Dendritic cell treated with granulocyte-macrophage colony-stimulating factor and Interleukin-4, amounts not matched to agents 40 ng/mL and 50 ng/mL, for 4 days (primary cell): ENCODE measurements around the gene AGAP1.

Experiments used
- H3K27ac Mint-ChIP-seq: one replicate; pipeline ENCODE4 v1.8.0; 2022; ENCODE audit warnings: mild to moderate bottlenecking, mixed read lengths
- H3K27me3 Mint-ChIP-seq: one replicate; pipeline ENCODE4 v1.8.0; 2022; ENCODE audit warnings: mild to moderate bottlenecking, mixed read lengths
- H3K36me3 Mint-ChIP-seq: one replicate; pipeline ENCODE4 v1.8.0; 2022; ENCODE audit warnings: low read depth, mixed read lengths
- H3K4me1 Mint-ChIP-seq: one replicate; pipeline ENCODE4 v1.8.0; 2022; ENCODE audit warnings: low read depth, mixed read lengths
- H3K4me3 Mint-ChIP-seq: one replicate; pipeline ENCODE4 v1.8.0; 2022; ENCODE audit warnings: mild to moderate bottlenecking, moderate library complexity, mixed read lengths
- H3K9me3 Mint-ChIP-seq: one replicate; pipeline ENCODE4 v1.8.0; 2022; ENCODE audit warnings: mixed read lengths
- intact Hi-C: fragments of 100-400 bp; cut with micrococcal nuclease; formaldehyde crosslinking; loops from one replicate; pipeline ENCODE4 v1.15.0; 2022

Gene AGAP1

DNA sequence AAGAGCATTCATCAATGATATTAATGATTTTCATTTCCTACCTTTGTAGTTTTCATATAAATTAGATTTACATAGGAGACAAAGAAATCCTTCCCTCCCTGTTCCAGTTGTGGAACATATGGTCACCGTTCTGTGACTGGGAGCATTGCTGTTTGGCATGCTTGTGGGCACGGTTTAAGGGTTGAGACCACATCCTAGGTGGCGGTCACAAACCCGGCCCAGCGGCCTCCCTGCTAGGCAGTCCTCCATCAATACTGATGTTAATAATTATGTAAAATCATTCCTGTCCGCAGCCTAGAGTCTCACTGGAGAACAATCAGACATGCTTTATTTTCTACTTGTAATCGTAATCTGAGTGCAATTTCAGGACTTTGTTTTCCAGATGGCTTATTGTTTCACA is 117.9 kb downstream of the AGAP1 start:
- Mint-ChIP-seq H3K4me1 (peaks cover 17% of the 10 kb centered on the region), H3K27ac (no peak overlapping the region)
- intact Hi-C loops, result no loop called here

DNA sequence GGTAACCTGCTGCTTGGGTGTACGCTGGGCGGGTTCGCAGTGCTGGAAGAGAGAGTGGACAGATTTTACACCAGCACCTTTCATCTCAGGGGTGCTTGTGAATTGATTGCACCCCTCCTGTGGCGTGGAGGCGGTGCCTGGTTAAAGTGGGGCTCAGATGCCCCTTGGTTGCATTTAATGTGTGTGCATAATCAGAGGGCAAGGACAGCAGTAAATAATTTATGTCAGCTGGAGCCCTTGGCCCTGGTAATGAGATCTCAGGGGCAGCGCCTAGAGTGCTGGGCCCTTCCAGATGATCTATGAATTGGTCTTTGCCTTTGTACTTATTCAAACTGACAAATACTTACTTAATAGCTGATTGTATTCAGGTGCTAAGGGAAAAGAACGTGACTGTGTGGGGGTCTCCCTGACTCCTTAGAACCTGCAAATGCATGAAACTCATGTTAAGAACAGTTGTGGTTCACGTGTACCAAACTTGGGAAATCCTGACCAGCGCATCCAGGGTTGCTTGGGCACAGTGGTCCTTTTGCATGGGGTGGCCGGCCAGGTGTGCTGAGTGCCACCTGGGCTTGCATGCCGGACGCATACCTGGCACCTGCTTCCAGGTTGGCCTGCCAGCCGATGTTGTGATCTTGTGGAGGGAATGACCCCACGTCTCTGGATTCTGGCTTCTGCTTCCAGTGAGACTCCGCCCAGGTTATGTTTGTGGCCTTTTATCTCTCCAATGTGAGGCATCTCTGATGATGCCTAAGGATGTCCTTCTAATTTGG is 118.5 kb downstream of the AGAP1 start:
- Mint-ChIP-seq H3K9me3 (no peaks in the 10 kb centered on the region), H3K36me3 (no peaks in the 10 kb centered on the region), H3K27me3 (peaks cover 10% of the 10 kb centered on the region), H3K4me1 (peaks cover 17% of the 10 kb centered on the region), H3K27ac (no peak overlapping the region), H3K4me3 (no peak overlapping the region)
- intact Hi-C loops, result no loop called here

More for the DNA sequence above, 117.9 kb downstream of the AGAP1 start:
- H3K4me3 Mint-ChIP-seq, result no peak overlapping the region
- H3K27me3 Mint-ChIP-seq, result peaks cover 10% of the 10 kb centered on the region
- H3K36me3 Mint-ChIP-seq, result no peaks in the 10 kb centered on the region
- H3K9me3 Mint-ChIP-seq, result no peaks in the 10 kb centered on the region

DNA sequence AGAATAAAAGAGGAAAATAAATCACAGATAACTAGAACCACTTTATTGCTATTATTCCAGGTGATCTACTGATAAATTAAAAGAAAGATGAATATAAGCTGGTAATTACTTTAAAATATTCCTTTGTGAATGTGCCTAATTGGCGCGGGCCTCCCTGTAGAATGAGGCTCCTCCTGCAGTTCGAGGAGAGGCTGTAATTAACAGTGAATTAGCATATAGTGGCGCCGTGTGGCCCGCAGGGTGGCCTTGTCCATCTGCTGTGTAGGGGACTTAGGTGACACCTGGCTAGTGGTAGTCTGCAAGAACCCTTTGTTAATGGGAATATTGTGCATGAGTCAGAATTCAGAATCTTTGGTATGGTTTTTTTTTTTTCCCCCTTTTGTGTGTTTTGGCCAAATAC is 119.8 kb downstream of the AGAP1 start:
- Mint-ChIP-seq H3K36me3 (no peaks in the 10 kb centered on the region), H3K27ac (peak overlapping the region; percentile 46), H3K9me3 (no peaks in the 10 kb centered on the region), H3K4me1 (peaks cover 17% of the 10 kb centered on the region), H3K4me3 (no peak overlapping the region), H3K27me3 (peaks cover 10% of the 10 kb centered on the region)
- intact Hi-C loops, result no loop called here

DNA sequence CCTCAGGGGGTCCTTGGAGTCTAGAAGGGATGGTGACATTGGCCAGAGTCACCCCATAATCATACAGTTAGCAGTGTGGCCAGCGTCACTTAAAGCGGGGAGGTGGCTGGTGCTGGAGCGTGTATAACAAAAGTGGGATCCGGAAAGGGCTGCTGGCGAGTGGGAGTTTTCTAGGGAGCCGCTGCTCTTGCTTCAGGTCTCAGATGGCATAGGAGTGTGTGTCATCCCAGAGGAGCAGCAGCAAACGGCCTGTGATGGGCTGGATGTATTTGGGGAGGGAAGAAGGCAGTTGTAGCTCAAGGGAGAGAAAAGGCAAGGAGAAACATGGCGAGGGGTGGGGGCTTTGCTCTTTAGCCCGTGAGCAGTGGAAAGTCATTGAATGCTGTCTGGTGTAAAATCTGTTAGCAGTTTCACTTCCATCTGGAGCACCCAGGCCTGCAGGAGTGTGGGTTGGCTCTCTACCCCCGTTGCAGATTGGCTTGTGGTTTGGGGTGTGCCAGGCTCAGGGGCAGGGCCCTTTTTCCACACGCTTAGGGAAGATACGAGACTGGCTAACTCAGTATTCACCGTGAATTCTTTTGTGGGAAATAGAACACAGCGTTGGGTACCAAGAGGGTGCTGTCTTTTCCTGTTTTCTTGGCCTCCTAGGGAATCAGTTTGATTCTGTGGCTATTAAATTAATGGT is 120.5 kb downstream of the AGAP1 start:
- no peaks in the 10 kb centered on the region for H3K36me3 Mint-ChIP-seq
- intact Hi-C loops, result no loop called here
- peak overlapping the region; percentile 46 for H3K27ac Mint-ChIP-seq
- peak overlapping the region; percentile 52 for H3K4me3 Mint-ChIP-seq
- H3K9me3 Mint-ChIP-seq, result no peaks in the 10 kb centered on the region
- H3K4me1 Mint-ChIP-seq, result peaks cover 17% of the 10 kb centered on the region
- peaks cover 15% of the 10 kb centered on the region for H3K27me3 Mint-ChIP-seq

DNA sequence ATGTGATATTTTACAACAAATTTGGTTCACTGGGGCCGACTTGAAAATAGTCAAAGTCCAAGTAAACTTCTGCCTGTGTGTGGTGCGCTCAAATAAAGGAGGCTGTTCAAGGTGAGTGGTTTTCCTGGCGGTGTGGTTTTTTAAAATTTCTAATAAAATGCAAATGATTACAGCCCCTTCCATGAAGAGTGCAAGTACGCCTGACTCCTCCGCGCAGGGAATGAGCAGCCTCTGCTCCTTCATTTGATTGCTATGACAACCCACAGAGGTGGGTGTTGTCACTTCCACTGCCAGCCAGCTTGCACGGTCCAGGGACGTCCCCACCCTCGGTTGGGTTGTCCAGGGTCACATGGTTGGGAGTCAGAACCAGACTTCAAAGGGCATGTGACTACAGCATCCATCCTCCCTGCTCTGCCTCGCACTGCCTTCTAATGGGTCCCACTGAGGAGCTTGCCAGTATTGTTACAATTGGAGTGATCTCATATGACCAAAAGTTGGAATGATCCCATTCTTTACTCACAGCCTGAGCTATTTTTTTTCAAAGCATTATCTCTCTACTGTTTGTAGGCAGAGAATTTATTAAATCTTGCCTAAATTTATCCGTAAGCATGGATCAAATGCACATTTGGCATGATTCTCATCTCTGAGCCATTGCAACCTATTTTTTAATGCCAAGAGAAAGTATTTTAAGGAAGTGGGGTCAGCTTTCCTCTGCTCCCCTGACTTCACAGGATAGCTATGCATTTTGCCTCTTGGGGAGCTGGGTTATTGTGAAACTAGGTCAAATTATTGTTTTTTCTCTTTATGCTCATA is 121.3 kb downstream of the AGAP1 start:
- no peaks in the 10 kb centered on the region for H3K9me3 Mint-ChIP-seq
- no peak overlapping the region for H3K27ac Mint-ChIP-seq
- intact Hi-C loops, result no loop called here
- H3K36me3 Mint-ChIP-seq, result no peaks in the 10 kb centered on the region
- peaks cover 15% of the 10 kb centered on the region for H3K27me3 Mint-ChIP-seq
- H3K4me1 Mint-ChIP-seq, result peaks cover 17% of the 10 kb centered on the region
- H3K4me3 Mint-ChIP-seq, result no peak overlapping the region

DNA sequence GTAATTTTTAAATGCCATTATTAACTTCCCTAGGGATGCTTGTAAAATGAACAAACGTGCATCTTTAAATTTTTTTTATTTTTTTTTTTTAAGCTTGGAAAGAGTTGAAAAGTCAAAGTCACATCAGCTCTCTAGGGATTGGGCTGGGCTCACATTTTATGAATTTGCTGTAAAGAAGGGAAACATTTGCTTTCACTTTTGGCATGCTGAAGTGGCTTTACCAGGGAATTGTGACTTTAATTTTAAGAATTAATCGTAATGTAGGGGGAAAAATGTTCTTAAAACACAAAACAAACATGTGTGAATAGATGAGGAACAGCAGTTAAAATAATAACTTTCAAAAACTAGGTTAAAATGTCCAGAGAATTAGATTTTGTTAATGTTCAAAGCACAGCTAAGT is 123.0 kb downstream of the AGAP1 start:
- intact Hi-C loops, result no loop called here
- Mint-ChIP-seq H3K27me3 (peaks cover 7% of the 10 kb centered on the region), H3K9me3 (no peaks in the 10 kb centered on the region), H3K27ac (no peak overlapping the region), H3K36me3 (no peaks in the 10 kb centered on the region), H3K4me3 (no peak overlapping the region), H3K4me1 (peaks cover 17% of the 10 kb centered on the region)

DNA sequence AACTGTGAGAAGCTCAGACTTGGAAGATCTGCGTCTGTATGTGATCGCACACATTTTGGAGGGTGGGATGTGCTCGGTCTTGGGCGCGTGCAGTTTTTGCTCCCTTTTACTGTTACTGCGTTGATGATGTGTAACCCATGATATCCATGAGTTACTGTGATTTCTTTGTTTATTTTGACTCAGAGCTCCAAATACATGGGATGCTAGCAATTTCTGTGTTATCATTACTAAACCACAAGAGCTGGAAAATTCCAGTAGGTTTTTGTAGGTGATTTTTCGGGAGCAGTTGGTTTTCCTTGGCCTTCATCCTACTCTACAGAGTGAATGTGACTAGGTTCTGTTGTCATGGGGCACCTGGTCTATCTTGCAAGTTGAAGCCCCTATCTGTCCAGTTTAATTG is 124.2 kb downstream of the AGAP1 start:
- H3K4me3 Mint-ChIP-seq, result no peak overlapping the region
- intact Hi-C loops, result no loop called here
- no peaks in the 10 kb centered on the region for H3K9me3 Mint-ChIP-seq
- H3K27ac Mint-ChIP-seq, result no peak overlapping the region
- peaks cover 17% of the 10 kb centered on the region for H3K4me1 Mint-ChIP-seq
- H3K27me3 Mint-ChIP-seq, result peaks cover 7% of the 10 kb centered on the region
- no peaks in the 10 kb centered on the region for H3K36me3 Mint-ChIP-seq

DNA sequence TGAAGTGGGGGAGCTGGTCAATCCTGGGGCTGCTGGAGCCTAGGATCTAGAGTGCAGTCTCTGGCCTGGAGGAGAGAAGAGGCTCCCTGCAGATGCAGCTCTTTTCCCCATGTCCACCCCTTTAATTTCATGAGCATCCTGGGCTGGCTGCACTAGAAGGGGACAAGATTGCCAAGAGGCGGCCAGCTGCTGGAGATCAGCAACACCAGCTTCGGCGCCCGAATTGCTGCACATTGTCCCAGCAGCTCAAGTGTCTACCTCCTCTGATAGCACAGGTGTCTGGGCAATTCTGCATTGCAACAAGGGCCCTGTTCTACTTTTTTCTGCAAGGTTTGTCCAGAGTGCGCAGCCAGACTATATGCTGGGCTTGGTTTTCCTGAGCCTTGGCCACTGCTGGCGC is 125.7 kb downstream of the AGAP1 start:
- H3K36me3 Mint-ChIP-seq, result no peaks in the 10 kb centered on the region
- intact Hi-C loops, result no loop called here
- no peak overlapping the region for H3K4me3 Mint-ChIP-seq
- H3K4me1 Mint-ChIP-seq, result peaks cover 9% of the 10 kb centered on the region
- no peaks in the 10 kb centered on the region for H3K9me3 Mint-ChIP-seq
- H3K27me3 Mint-ChIP-seq, result peaks cover 11% of the 10 kb centered on the region
- no peak overlapping the region for H3K27ac Mint-ChIP-seq

DNA sequence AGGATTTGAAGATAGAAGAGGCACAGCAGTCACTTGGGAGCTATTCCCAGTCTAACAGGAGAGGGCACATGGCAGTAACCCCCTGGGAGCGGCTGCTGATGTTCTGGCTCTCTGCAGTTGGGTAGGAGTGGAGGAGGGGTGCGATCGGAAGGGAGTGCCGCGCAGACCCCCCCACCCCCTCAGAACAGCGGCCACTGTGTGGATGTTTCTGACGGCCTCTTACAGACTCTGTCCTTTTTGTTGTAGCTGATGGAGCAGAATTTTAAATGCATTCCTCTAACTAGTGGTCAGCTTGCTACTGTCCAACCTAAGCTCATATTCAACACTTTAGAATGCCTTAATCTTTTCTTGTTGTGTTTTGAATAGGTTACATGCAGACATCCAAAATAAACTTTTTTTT is 127.9 kb downstream of the AGAP1 start:
- Mint-ChIP-seq H3K4me1 (no peaks in the 10 kb centered on the region), H3K4me3 (no peak overlapping the region), H3K27ac (no peak overlapping the region), H3K9me3 (no peaks in the 10 kb centered on the region), H3K36me3 (no peaks in the 10 kb centered on the region), H3K27me3 (peaks cover 13% of the 10 kb centered on the region)
- intact Hi-C loops, result no loop called here

DNA sequence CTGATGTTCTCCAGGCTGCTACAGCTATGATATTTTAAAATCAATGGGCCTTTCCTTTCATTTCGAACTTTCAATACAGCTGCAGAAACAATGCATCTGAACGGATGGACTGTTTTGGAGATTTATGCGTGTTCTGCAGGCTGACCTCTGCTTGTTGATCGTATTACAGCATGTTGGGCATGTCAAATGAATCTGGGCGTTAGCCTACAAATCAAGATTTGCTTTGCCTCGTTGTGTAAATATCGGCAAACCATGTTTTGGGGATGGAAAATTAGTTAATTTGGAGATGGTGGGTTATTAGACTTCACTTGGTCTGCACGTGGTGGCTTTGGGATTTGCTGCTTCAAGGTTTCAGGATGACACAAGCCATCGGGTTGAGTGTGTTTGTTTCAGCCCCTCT is 129.3 kb downstream of the AGAP1 start:
- Mint-ChIP-seq H3K36me3 (no peaks in the 10 kb centered on the region), H3K4me3 (no peak overlapping the region), H3K9me3 (no peaks in the 10 kb centered on the region), H3K27ac (no peak overlapping the region), H3K4me1 (no peaks in the 10 kb centered on the region), H3K27me3 (peaks cover 13% of the 10 kb centered on the region)
- intact Hi-C loops, result no loop called here

DNA sequence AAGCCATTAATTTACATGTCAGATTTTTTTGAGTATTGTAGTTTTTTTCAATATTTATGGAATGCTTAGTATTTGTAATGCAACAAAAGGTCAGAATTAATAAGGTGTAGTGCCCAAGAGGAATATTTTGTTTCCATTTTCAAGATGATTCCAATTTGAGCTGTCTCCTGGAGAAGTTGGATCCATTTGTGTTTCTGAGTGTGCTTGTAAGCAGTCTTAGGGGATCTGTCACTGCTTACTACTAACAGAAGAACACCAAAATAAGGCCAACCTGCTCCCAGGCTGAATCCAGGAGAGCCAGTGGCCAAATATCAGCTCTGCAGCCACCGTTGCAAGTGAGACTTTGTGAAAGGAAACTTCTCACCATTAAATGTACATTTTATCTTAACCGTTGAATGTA is 129.9 kb downstream of the AGAP1 start:
- Mint-ChIP-seq H3K4me3 (no peak overlapping the region), H3K9me3 (no peaks in the 10 kb centered on the region), H3K36me3 (no peaks in the 10 kb centered on the region), H3K4me1 (no peaks in the 10 kb centered on the region), H3K27me3 (peaks cover 12% of the 10 kb centered on the region), H3K27ac (no peak overlapping the region)
- intact Hi-C loops, result no loop called here

DNA sequence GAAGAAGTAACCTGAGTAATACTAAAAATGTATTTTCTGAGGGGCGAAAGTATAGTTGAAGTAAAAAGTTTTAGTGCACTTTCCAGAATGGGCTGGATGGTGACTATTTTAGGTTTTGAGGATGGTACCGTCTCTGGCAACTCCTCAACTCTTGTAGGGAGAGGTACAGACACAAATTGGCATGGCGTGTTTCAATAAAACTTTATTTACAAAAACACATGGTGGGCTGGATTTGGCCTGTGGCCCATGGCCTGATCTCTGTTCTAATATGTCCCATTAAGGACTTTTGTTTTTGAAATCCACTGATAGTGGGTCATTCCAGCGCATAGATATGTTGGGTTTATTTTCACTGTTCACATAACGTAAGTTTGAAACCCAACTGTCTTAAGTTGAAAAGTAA is 132.8 kb downstream of the AGAP1 start:
- H3K27ac Mint-ChIP-seq, result no peak overlapping the region
- H3K27me3 Mint-ChIP-seq, result peaks cover 11% of the 10 kb centered on the region
- no peak overlapping the region for H3K4me3 Mint-ChIP-seq

DNA sequence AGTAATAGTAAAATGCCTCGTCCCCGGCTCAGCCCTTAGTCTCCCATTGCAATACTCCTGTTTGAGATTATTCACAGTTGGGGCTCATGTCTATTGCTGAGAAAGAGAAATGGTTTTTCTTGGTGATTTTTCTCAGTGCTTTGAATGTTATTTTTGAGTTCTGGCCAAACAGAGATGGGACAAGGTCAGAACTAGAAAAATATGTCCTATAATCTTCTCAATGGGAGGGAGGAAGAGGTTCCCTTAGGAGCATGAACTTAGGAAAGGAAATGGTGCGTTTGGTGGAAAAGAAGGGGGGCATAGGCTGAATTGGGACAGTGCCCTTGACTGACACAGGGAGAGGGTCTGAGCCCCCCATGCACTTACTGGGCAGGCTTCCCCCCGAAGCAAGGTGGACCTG is 133.8 kb downstream of the AGAP1 start:
- Mint-ChIP-seq H3K27ac (no peak overlapping the region), H3K36me3 (no peaks in the 10 kb centered on the region), H3K27me3 (peaks cover 11% of the 10 kb centered on the region), H3K9me3 (no peaks in the 10 kb centered on the region), H3K4me3 (no peak overlapping the region), H3K4me1 (no peaks in the 10 kb centered on the region)
- intact Hi-C loops, result no loop called here

More for the DNA sequence above, 132.8 kb downstream of the AGAP1 start:
- Mint-ChIP-seq H3K36me3 (no peaks in the 10 kb centered on the region), H3K4me1 (no peaks in the 10 kb centered on the region), H3K9me3 (no peaks in the 10 kb centered on the region)
- intact Hi-C loops, result no loop called here

DNA sequence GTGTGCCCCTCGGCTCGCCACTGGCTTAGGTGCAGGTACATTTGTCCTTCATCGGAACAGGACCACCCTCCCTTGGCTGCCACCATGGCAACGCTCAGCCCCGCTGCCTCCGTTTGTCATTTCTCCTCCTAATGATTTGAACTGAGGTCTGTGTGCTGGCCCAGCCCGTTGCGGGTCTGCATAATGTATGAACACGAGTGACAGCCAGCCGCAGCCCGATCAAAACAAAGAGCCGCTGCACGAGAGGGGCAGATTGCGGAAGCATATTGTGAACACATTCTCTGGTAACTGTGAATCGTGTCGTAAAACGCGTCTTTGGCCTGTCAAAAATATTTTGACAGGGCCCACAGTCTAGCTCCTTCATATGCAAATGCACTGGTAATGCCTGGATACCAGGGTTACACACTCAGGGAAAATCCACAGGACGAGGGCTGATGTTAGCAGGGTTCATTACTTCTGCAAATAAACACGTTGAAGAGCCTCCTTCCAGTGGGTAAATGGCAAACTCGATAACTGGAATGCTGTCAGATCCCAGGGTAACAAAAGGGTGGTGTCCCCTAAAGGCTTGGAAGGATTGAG is 137.0 kb downstream of the AGAP1 start:
- Mint-ChIP-seq H3K9me3 (no peaks in the 10 kb centered on the region), H3K36me3 (no peaks in the 10 kb centered on the region), H3K27me3 (peaks cover 4% of the 10 kb centered on the region)

More for the DNA sequence above, 137.0 kb downstream of the AGAP1 start:
- Mint-ChIP-seq H3K27ac (no peak overlapping the region), H3K4me3 (no peak overlapping the region), H3K4me1 (no peaks in the 10 kb centered on the region)
- intact Hi-C loops, result no loop called here
